Upper lobe of left lung (tissue), 4 donors: ENCODE results near the gene ZNF519.
"Not testable (repeated sequence)": the region's sequence is repeated elsewhere in the genome, so short reads cannot be mapped to it uniquely, and the experiment has no call there.

Experiments used
- CTCF ChIP-seq, 6 experiments: fragments of 450-650 bp in 4 of 6; fragments of 200-600 bp in 2 of 6; sonication (generic) in 2 of 6; IDR thresholded peaks; one replicate each; pipeline ENCODE4 v1.5.1; 2016 to 2019; ENCODE audit warnings: antibody characterized with exemption in 6 of 6
- EP300 ChIP-seq, 4 donors: sonication (generic); formaldehyde crosslinking; IDR thresholded peaks; one replicate each; pipeline ENCODE4 v1.5.1; 2017; ENCODE audit warnings: antibody characterized with exemption in 4 of 4, control low read depth in 2 of 4
- POLR2A ChIP-seq, 4 donors: fragments of 450-650 bp; IDR thresholded peaks; one replicate each; pipeline ENCODE4 v1.5.1; 2016 to 2017; ENCODE audit warnings: antibody characterized with exemption in 4 of 4, mild to moderate bottlenecking in 2 of 4
- POLR2AphosphoS5 ChIP-seq, 2 donors: sonication (generic); formaldehyde crosslinking; IDR thresholded peaks; one replicate each; pipeline ENCODE4 v1.5.1; 2017; ENCODE audit warnings: antibody characterized with exemption in 2 of 2

- TF ChIP-seq CTCF, POLR2A, POLR2AphosphoS5, EP300 (IDR thresholded peaks at IDR 0.05): not testable (repeated sequence)
Measured at GRCh38 chr18:14146771-14147170, 14.5 kb upstream of the ZNF519 start.
